OCI-LY7 (cell line): ENCODE data around the gene TUBE1.

Experiments
- EZH2phosphoT487 ChIP-seq: fragments of 200-600 bp; sonication (generic); IDR thresholded peaks from 2 replicates; pipeline ENCODE4 v1.6.1; 2018; ENCODE audit warnings: low read depth, borderline replicate concordance, mild to moderate bottlenecking, mixed run types, antibody characterized with exemption, low read length, moderate library complexity, mixed read lengths
- TF ChIP-seq, protein P1 (sequence below): fragments of 200-600 bp; sonication (generic); conservative IDR thresholded peaks from 2 replicates; pipeline ENCODE4 v1.5.1; 2014; ENCODE audit warnings: mild to moderate bottlenecking, antibody characterized with exemption, low read length, moderate library complexity, mixed read lengths

DNA sequence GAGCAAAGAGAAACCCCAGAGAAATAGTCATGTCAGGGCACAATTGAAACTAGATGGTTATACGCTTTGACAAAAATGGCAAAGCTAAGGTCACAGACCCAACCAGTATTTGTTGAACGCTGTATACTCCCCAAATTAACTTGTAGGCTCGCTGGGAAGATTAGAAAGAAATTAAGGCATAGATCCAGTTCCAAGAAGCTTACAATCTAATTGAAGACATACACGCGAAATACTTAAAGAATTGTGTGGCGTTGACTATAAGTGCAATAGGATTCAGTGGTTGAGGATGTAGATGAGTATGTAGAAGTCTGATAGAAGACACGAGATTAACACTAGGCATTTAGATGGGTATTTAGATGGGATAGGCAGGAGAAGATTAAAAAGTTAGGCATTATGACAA lies 634 bp upstream of the TUBE1 start:
- TF ChIP-seq, protein P1, sequence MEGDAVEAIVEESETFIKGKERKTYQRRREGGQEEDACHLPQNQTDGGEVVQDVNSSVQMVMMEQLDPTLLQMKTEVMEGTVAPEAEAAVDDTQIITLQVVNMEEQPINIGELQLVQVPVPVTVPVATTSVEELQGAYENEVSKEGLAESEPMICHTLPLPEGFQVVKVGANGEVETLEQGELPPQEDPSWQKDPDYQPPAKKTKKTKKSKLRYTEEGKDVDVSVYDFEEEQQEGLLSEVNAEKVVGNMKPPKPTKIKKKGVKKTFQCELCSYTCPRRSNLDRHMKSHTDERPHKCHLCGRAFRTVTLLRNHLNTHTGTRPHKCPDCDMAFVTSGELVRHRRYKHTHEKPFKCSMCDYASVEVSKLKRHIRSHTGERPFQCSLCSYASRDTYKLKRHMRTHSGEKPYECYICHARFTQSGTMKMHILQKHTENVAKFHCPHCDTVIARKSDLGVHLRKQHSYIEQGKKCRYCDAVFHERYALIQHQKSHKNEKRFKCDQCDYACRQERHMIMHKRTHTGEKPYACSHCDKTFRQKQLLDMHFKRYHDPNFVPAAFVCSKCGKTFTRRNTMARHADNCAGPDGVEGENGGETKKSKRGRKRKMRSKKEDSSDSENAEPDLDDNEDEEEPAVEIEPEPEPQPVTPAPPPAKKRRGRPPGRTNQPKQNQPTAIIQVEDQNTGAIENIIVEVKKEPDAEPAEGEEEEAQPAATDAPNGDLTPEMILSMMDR: no peak
- TF ChIP-seq EZH2phosphoT487: no peak
